KBM-7 (cell line): Measurements from ENCODE around the gene CDH4.

Experiments
- DNase-seq: peaks from one replicate; pipeline ENCODE4 v3.0.0-alpha.2; 2015
- in situ Hi-C: fragments of 300-500 bp; cut with MboI; formaldehyde crosslinking; loops from 2 replicates; pipeline ENCODE4 v1.14.3; 2020; ENCODE audit warnings: low sequenced_read_pairs, low pct_unique_long_range_greater_than_20kb, mixed read lengths

The CDH4 gene

GRCh38 chr20:61278296-61278695 is 26.2 kb downstream of the CDH4 start:
- in situ Hi-C loops, result no loop called here
- no peak for DNase-seq

- no peak for DNase-seq
Observed at GRCh38 chr20:61279621-61280150, 27.6 kb downstream of the CDH4 start.

GRCh38 chr20:61280217-61280980 is 28.3 kb downstream of the CDH4 start:
- DNase-seq, result no peak
- in situ Hi-C loops, result no loop called here

More at GRCh38 chr20:61279621-61280150, 27.6 kb downstream of the CDH4 start:
- in situ Hi-C loops, result no loop called here

GRCh38 chr20:61281286-61281795 is 29.3 kb downstream of the CDH4 start:
- DNase-seq, result no peak
- in situ Hi-C loops, result no loop called here

GRCh38 chr20:61284752-61285151 is 32.7 kb downstream of the CDH4 start:
- in situ Hi-C loops, result no loop called here
- DNase-seq, result no peak

GRCh38 chr20:61285152-61285645 is 33.1 kb downstream of the CDH4 start:
- no peak for DNase-seq
- in situ Hi-C loops, result no loop called here

- no peak for DNase-seq
- in situ Hi-C loops, result no loop called here
Observed at GRCh38 chr20:61285691-61286090, 33.6 kb downstream of the CDH4 start.

GRCh38 chr20:61287583-61288275 is 35.7 kb downstream of the CDH4 start:
- no peak for DNase-seq
- in situ Hi-C loops, result no loop called here

GRCh38 chr20:61288331-61288784 is 36.3 kb downstream of the CDH4 start:
- in situ Hi-C loops, result no loop called here
- DNase-seq, result no peak

- in situ Hi-C loops, result no loop called here
- DNase-seq, result no peak
Observed at GRCh38 chr20:61289166-61289565, 37.1 kb downstream of the CDH4 start.

GRCh38 chr20:61290721-61291120 is 38.7 kb downstream of the CDH4 start:
- no peak for DNase-seq
- in situ Hi-C loops, result no loop called here

GRCh38 chr20:61291166-61291829 is 39.2 kb downstream of the CDH4 start:
- DNase-seq, result no peak
- in situ Hi-C loops, result no loop called here

GRCh38 chr20:61292391-61292790 is 40.3 kb downstream of the CDH4 start:
- DNase-seq, result no peak
- in situ Hi-C loops, result no loop called here

GRCh38 chr20:61292821-61293612 is 41.0 kb downstream of the CDH4 start:
- in situ Hi-C loops, result no loop called here
- no peak for DNase-seq

GRCh38 chr20:61293951-61294350 is 41.9 kb downstream of the CDH4 start:
- in situ Hi-C loops, result no loop called here

GRCh38 chr20:61295249-61295648 is 43.2 kb downstream of the CDH4 start:
- no peak for DNase-seq

More at GRCh38 chr20:61293951-61294350, 41.9 kb downstream of the CDH4 start:
- DNase-seq, result no peak

GRCh38 chr20:61295682-61296628 is 43.9 kb downstream of the CDH4 start:
- in situ Hi-C loops, result no loop called here
- no peak for DNase-seq

More at GRCh38 chr20:61295249-61295648, 43.2 kb downstream of the CDH4 start:
- in situ Hi-C loops, result no loop called here

- in situ Hi-C loops, result no loop called here
- DNase-seq, result no peak
Observed at GRCh38 chr20:61296629-61297019, 44.6 kb downstream of the CDH4 start.
